GM12864 (cell line): ENCODE data around the gene VAMP5.

Experiments
- DNase-seq: peaks from one replicate; pipeline ENCODE4 v3.0.0-alpha.2; 2011; ENCODE audit warnings: low read depth
- H3K4me3 ChIP-seq: 2 replicates; pipeline ENCODE4 v1.5.1; 2011; ENCODE audit warnings: mild to moderate bottlenecking, low read depth, low read length, control low read depth
- CTCF ChIP-seq: IDR thresholded peaks from 2 replicates; pipeline ENCODE4 v1.5.1; 2011; ENCODE audit warnings: low read depth, mild to moderate bottlenecking, moderate library complexity, low read length, control low read depth, inconsistent platforms; ENCODE audit errors: missing control alignments

VAMP5 gene

DNA sequence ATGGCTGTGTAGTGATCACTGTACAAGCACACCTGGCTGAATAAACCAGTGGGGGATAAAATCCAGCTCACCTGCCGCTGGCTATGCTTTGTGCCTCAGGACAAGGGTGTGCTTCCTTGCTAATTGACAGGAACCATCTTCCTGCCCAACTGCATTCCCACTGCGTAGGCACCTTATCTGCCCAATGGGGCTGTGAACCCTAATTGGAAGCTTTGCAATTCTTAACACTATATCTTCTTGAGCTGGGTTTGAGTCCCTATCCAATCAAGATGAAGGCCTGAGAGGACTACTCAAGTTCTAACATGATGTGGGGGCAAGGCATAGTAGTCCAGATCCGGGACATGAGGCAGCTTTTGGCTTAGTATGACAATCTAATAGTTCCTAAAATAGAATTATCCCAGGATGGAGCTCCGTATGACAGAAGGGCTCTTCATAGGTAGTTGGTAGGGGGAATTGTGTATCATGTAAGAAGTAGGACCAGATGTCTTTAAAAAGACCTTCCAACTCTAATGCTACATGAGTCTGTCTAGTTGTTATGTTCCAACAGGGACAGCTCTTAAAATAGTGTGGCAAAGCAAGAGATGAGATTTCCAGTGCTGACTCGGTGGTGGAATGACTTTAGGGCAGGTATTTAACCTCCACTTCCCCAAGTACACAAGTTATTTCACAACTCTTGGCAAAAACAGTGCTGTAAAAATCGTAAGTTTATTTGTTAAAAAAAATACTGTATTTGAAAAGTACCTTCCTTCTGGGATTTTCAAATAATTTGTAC lies 20.5 kb downstream of the VAMP5 start:
- DNase-seq: no peak
- H3K4me3 ChIP-seq: no peak overlapping the region

DNA sequence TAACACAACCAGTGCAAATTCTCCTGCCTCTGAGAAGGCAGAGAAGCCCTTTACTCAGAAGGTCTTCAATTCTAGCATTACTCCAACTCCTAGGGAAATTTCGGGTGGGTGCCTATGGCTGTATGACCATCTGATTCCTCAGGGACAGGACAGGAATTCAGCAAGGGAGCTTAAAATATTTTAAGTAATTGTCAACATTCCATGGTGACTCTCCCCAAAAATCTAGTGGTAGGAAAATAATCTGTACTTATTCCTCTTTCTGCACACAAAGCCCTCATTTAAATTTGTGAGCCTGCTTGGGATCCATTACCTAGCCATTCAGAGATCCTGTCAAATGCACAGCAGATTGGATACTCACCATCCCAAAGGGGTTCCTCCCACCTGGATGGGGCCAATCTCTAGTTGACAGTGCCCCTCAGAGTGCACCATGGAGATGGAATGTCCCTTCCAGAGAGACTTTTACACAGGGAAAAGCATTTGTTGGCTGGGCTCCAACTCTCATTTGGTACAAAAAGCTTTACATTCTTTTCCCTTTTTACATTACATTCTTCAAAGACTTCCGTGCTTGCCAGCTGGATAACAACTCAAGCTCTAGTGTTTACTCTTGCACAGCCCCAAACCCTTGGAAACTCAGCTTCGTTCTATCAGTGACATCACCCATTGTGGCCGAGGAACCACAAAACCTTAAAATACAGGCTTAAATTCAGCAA lies 21.3 kb downstream of the VAMP5 start:
- no peak overlapping the region for H3K4me3 ChIP-seq
- TF ChIP-seq CTCF: no peak
- DNase-seq: no peak

More for the DNA sequence above, 20.5 kb downstream of the VAMP5 start:
- no peak for TF ChIP-seq CTCF

GRCh38 chr2:85606116-85606455 lies 21.9 kb downstream of the VAMP5 start:
- TF ChIP-seq CTCF: no peak
- no peak overlapping the region for H3K4me3 ChIP-seq
- DNase-seq: no peak

DNA sequence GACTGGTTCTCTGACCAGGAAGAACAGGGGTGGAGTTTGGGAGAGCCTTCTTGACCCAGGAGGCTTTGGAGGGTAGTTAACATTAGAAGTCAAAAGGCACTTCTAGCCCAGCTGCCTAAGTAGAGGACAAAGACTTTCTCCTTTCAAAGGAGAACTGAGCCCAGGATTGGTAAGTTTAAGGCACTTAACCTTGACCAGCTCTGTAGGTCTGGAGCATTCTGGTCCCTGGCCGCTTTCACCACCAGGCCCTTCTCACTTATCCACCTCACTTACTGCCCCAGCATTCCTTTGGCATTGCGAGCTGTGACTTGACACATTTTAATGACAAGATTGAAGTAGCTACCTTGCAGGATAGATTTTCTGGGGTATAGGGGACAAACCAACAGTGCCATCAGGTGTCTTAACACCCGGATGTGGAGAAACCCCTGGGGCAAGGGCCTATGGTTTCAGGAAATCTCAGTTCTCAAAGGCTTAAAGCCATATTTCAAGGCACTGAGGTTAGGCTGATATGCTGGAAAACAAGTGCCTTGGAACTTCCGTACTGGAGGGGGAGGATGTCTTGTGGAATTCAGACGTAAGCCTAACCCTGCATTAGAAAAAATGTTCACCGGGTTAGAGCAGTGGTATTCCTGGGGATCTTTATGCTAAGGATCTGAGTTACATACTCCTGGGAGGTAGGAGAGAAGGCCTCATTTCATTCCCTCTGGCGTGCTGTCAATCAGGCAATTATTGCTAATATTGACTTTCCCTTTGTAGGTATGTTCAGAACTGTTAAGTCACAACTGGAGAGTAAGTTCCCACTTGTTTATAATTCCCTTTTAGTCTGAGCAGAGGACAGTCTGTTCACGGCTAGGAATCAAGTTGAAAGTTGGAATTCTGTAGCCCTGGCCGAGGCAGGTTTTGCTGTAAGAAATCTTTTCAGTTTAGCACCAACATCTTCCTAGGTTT lies 23.3 kb downstream of the VAMP5 start:
- TF ChIP-seq CTCF: no peak
- DNase-seq: no peak
- no peak overlapping the region for H3K4me3 ChIP-seq

DNA sequence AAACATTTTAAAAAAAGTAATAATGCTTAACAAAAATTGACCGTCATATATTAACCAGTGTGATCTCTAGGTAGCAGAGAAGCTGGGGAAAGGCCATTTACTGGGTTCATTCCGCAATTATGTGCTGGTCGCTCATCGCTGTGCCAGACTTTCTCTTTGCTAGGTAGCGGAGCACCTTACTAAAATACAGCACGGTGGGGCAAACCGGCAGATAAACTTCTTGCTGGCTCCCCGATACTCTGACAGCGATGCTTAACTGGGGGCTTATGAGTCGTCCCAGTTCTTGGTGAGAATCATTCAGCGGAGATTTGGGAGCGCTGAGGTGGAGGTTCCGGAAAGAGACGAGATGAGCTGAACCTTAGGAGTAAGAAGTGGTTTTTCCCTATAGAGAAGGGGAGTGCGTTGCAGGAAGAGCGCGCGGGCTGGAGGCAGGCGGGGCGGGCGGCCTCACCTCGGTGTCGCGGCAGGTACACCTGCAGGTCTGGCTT lies 27.0 kb downstream of the VAMP5 start:
- TF ChIP-seq CTCF: no peak
- no peak for DNase-seq
- H3K4me3 ChIP-seq: peak overlapping the region; percentile 76

GRCh38 chr2:85611705-85612587 lies 27.7 kb downstream of the VAMP5 start, which contains the start of gene C2orf68:
Gene C2orf68 (minus strand): TSS chr2:85612066. CDS start chr2:85611984, 82 bp downstream.
- no peak for TF ChIP-seq CTCF
- peak; percentile 68 for DNase-seq
- peak within 1 kb of the TSS; percentile 76 for H3K4me3 ChIP-seq
